ENCODE measurements around the gene YJEFN3.

YJEFN3 gene

DNA sequence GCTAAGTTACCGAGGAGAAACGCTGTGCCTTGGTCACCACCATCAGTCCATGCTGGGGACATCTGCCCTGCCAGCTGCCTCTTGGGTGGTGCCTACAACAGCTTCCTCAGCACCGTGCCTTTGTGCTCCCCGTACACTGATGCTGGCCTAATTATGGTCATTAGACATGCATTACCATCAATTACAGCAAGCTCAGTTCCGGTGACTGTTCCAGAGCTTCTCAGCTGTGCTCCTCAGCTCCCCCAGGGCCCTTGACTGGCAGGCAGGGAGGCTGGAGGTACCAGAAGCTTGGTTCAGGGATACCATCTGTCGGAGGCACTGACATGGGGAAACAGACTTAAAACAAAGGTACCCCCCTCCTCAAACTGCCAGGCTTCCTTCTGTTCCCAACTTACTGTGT, 49.5 kb downstream of the YJEFN3 start:
- Histone ChIP-seq H3F3A (ENCODE audit: control insufficient read depth, insufficient read depth) (no peaks in the 10 kb centered on the region), H3K4me2 (ENCODE audit: low read length) (no peak overlapping the region), H3K9me3 (ENCODE audit: control insufficient read depth, insufficient read depth, low read length) (no peaks in the 10 kb centered on the region), H3K9me2 (replicated peaks; ENCODE audit: control insufficient read depth, low read length) (no peaks in the 10 kb centered on the region), H3K4me1 (ENCODE audit: control insufficient read depth, low read length) (no peaks in the 10 kb centered on the region), H3K36me3 (ENCODE audit: control insufficient read depth, low read length) (no peaks in the 10 kb centered on the region), H3K4me3 (ENCODE audit: low read length) (no peak overlapping the region), H3K79me2 (ENCODE audit: control insufficient read depth, low read length) (no peaks in the 10 kb centered on the region), H3K27ac (ENCODE audit: low read depth, low read length) (no peak overlapping the region), H4K20me1 (ENCODE audit: control insufficient read depth, insufficient read depth, low read depth, low read length) (no peaks in the 10 kb centered on the region), H3K27me3 (ENCODE audit: control insufficient read depth, low read length) (no peaks in the 10 kb centered on the region)
- no peak for TF ChIP-seq EZH2phosphoT487 (IDR thresholded peaks at IDR 0.05; ENCODE audit: borderline replicate concordance, low read length)
- TF ChIP-seq, protein P1, sequence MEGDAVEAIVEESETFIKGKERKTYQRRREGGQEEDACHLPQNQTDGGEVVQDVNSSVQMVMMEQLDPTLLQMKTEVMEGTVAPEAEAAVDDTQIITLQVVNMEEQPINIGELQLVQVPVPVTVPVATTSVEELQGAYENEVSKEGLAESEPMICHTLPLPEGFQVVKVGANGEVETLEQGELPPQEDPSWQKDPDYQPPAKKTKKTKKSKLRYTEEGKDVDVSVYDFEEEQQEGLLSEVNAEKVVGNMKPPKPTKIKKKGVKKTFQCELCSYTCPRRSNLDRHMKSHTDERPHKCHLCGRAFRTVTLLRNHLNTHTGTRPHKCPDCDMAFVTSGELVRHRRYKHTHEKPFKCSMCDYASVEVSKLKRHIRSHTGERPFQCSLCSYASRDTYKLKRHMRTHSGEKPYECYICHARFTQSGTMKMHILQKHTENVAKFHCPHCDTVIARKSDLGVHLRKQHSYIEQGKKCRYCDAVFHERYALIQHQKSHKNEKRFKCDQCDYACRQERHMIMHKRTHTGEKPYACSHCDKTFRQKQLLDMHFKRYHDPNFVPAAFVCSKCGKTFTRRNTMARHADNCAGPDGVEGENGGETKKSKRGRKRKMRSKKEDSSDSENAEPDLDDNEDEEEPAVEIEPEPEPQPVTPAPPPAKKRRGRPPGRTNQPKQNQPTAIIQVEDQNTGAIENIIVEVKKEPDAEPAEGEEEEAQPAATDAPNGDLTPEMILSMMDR (IDR thresholded peaks at IDR 0.05; ENCODE audit: low read depth, low read length, poor library complexity, severe bottlenecking) = no peak

DNA sequence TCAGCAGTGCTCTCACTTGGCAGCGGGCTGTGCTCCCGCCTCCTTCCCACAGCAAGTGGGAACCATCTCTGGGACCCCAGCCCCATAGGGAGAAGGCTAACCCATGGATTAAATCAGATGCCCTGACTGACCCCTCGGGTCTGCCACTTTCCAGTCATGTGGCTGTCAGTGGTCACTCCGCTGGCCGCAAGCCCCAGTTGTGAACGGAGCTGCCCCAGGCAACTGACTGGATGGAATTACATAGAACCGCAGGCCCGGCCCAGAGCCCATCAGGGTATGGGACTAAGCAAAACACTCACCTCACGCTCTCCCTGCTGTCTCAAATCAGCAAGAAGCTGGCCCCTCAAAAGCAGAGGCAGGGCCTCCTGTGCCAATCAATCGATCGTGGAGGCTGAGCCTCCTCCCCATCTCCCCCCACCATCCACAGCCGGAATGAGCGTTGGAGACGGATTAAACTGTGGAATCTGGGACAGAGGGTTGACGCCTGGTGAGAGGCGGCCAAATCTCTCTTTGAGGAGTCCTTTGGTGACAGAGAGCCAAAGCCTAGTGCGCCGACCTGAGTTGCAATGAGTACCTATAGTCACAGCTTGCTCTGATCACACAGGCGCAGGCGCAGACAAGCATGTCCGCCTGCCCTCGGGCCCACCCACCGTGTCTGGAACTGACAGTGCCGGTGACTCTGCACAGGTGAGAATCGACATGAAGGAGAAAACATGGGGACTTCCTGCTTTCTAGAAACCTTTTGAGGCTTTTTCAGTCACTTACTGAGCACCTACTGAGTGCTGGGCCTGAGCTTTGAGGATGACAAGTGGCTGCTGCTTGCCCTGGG, 51.0 kb downstream of the YJEFN3 start:
- Histone ChIP-seq H3K27ac (ENCODE audit: low read depth, low read length) (no peak overlapping the region), H3K36me3 (ENCODE audit: control insufficient read depth, low read length) (no peaks in the 10 kb centered on the region), H3K9me2 (replicated peaks; ENCODE audit: control insufficient read depth, low read length) (no peaks in the 10 kb centered on the region), H3K4me3 (ENCODE audit: low read length) (no peak overlapping the region), H3K4me2 (ENCODE audit: low read length) (no peak overlapping the region), H3K79me2 (ENCODE audit: control insufficient read depth, low read length) (no peaks in the 10 kb centered on the region), H3F3A (ENCODE audit: control insufficient read depth, insufficient read depth) (no peaks in the 10 kb centered on the region), H3K4me1 (ENCODE audit: control insufficient read depth, low read length) (no peaks in the 10 kb centered on the region), H4K20me1 (ENCODE audit: control insufficient read depth, insufficient read depth, low read depth, low read length) (no peaks in the 10 kb centered on the region), H3K9me3 (ENCODE audit: control insufficient read depth, insufficient read depth, low read length) (no peaks in the 10 kb centered on the region), H3K27me3 (ENCODE audit: control insufficient read depth, low read length) (no peaks in the 10 kb centered on the region)
- TF ChIP-seq, protein P1 (IDR thresholded peaks at IDR 0.05; ENCODE audit: low read depth, low read length, poor library complexity, severe bottlenecking) = no peak
- TF ChIP-seq EZH2phosphoT487 (IDR thresholded peaks at IDR 0.05; ENCODE audit: borderline replicate concordance, low read length) = no peak

DNA sequence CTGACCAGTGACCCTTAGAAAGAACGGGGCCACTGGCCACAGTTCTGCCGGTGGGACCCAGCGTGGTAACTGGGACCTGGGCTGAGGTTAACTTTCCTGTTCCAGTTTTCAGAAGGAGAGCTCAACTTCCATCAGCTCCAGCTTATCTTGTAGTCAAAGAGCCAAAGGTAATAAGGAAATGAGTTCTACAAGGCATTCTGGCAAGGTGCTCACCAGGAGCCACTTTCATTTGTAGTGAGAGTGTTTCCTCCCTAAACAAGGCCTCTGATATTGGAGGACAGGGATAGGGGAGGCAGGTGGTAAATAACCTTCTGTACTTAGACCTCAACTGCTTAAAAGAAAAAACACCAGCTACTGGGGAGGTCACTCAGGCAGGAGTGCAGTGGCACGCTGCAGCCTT, 51.7 kb downstream of the YJEFN3 start:
- no peak overlapping the region for H3K4me2 ChIP-seq (ENCODE audit: low read length)
- no peaks in the 10 kb centered on the region for H4K20me1 ChIP-seq (ENCODE audit: control insufficient read depth, insufficient read depth, low read depth, low read length)
- TF ChIP-seq, protein P1 (IDR thresholded peaks at IDR 0.05; ENCODE audit: low read depth, low read length, poor library complexity, severe bottlenecking) = no peak
- no peak for TF ChIP-seq EZH2phosphoT487 (IDR thresholded peaks at IDR 0.05; ENCODE audit: borderline replicate concordance, low read length)
- no peaks in the 10 kb centered on the region for H3F3A ChIP-seq (ENCODE audit: control insufficient read depth, insufficient read depth)
- no peaks in the 10 kb centered on the region for H3K9me3 ChIP-seq (ENCODE audit: control insufficient read depth, insufficient read depth, low read length)
- H3K79me2 ChIP-seq (ENCODE audit: control insufficient read depth, low read length) = no peaks in the 10 kb centered on the region
- no peak overlapping the region for H3K4me3 ChIP-seq (ENCODE audit: low read length)
- no peaks in the 10 kb centered on the region for H3K9me2 ChIP-seq (replicated peaks; ENCODE audit: control insufficient read depth, low read length)
- H3K27ac ChIP-seq (ENCODE audit: low read depth, low read length) = no peak overlapping the region
- H3K36me3 ChIP-seq (ENCODE audit: control insufficient read depth, low read length) = no peaks in the 10 kb centered on the region
- H3K4me1 ChIP-seq (ENCODE audit: control insufficient read depth, low read length) = no peaks in the 10 kb centered on the region
- no peaks in the 10 kb centered on the region for H3K27me3 ChIP-seq (ENCODE audit: control insufficient read depth, low read length)
